PC-9 (cell line): ENCODE data around the gene APOC4.
"Not testable (repeated sequence)": the region's sequence is repeated elsewhere in the genome, so short reads cannot be mapped to it uniquely, and the experiment has no call there.

ENCODE experiments used
- CTCF ChIP-seq: fragments of 200-600 bp; sonication (generic); conservative IDR thresholded peaks from 2 replicates; pipeline ENCODE4 v1.6.1; 2017; ENCODE audit warnings: mixed run types, antibody characterized with exemption, mild to moderate bottlenecking, moderate library complexity
- EZH2 ChIP-seq: fragments of 200-600 bp; sonication (generic); IDR thresholded peaks from 2 replicates; pipeline ENCODE4 v1.8.0; 2017; ENCODE audit warnings: antibody characterized with exemption, low read depth

- TF ChIP-seq CTCF, EZH2: not testable (repeated sequence)
Observed at GRCh38 chr19:44914433-44915206, 27.4 kb upstream of the APOC4 start, which contains the start of gene APOC1.
